A549 (cell line): ENCODE results near the gene ABHD2. TPM values are rescaled to one million over a fixed set of nuclear protein-coding genes. Genes with fewer than 3 reads are reported as not detected.

ENCODE experiments used
- ATAC-seq, 2 experiments: fragments of 200-7000 bp in 1 of 2; fragments of >200 bp in 1 of 2; cut with Nextera tagmentation in 1 of 2; cut with Tn5 transposase in 1 of 2; 3 replicates each; pipeline versions ENCODE4 v1.8.0 to v1.9.1; 2018 to 2020; ENCODE audit warnings: mild to moderate bottlenecking in 1 of 2, moderate library complexity in 1 of 2
- CTCF ChIA-PET: fragments of 300-600 bp; sonication (Branson Sonifier 250); formaldehyde crosslinking; extraction: SDS; loops from one replicate; lab custom pipeline; 2021; ENCODE audit warnings: antibody characterized with exemption, inconsistent platforms; lab: Yijun Ruan, JAX
- POLR2A ChIA-PET: fragments of 350-600 bp; formaldehyde crosslinking; extraction: SDS; loops from one replicate; lab custom pipeline; 2021; ENCODE audit warnings: antibody characterized with exemption, inconsistent platforms; lab: Yijun Ruan, JAX
- DNase-seq, 2 experiments: peaks; one replicate each; pipeline versions ENCODE4 v3.0.0 to v3.0.0-alpha.2; 2011 to 2016; ENCODE audit warnings: low read depth in 1 of 2, low spot score in 1 of 2
- FAIRE-seq: peaks from 2 replicates; lab custom pipeline; 2011; peaks lifted over from hg19 to GRCh38; lab: Jason Lieb, UNC
- H3K27ac ChIP-seq, 2 experiments: fragments of >200 bp; sonication (Bioruptor Twin); formaldehyde crosslinking; 3 replicates each; pipeline ENCODE4 v1.5.1; 2016 to 2017
- H3K4me1 ChIP-seq: fragments of >200 bp; sonication (Bioruptor Twin); formaldehyde crosslinking; 3 replicates; pipeline ENCODE4 v1.6.1; 2016
- H3K4me2 ChIP-seq: fragments of >200 bp; sonication (Bioruptor Twin); formaldehyde crosslinking; 3 replicates; pipeline ENCODE4 v1.6.1; 2016
- H3K4me3 ChIP-seq: fragments of >200 bp; sonication (Bioruptor Twin); formaldehyde crosslinking; 3 replicates; pipeline ENCODE4 v1.5.1; 2016
- H3K9me3 ChIP-seq: fragments of >200 bp; sonication (Bioruptor Twin); formaldehyde crosslinking; 3 replicates; pipeline ENCODE4 v1.6.1; 2016
- BHLHE40 ChIP-seq: IDR thresholded peaks from 2 replicates; pipeline ENCODE4 v1.6.1; 2012; ENCODE audit warnings: low read depth, low read length, inconsistent platforms
- CBX2 ChIP-seq: fragments of 200-600 bp; sonication (generic); IDR thresholded peaks from 2 replicates; pipeline ENCODE4 v1.6.1; 2016; ENCODE audit warnings: low read depth, mild to moderate bottlenecking, borderline replicate concordance
- CBX8 ChIP-seq: fragments of 200-600 bp; sonication (generic); IDR thresholded peaks from 2 replicates; pipeline ENCODE4 v1.6.1; 2016
- CHD2 ChIP-seq: fragments of 150-350 bp; IDR thresholded peaks from 2 replicates; pipeline ENCODE4 v1.6.1; 2014; ENCODE audit warnings: low read length; ENCODE audit not compliant: partially characterized antibody
- CHD4 ChIP-seq: fragments of 200-600 bp; sonication (generic); IDR thresholded peaks from 2 replicates; pipeline ENCODE4 v1.6.1; 2016; ENCODE audit warnings: antibody characterized with exemption, mild to moderate bottlenecking, borderline replicate concordance
- EHF ChIP-seq: fragments of 250-450 bp; sonication (Bioruptor Pico); IDR thresholded peaks from 2 replicates; pipeline ENCODE4 v1.5.0; 2020; ENCODE audit warnings: mild to moderate bottlenecking
- EHMT2 ChIP-seq: fragments of 200-600 bp; sonication (generic); IDR thresholded peaks from 2 replicates; pipeline ENCODE4 v1.6.1; 2016; ENCODE audit warnings: antibody characterized with exemption, low read depth, mild to moderate bottlenecking, moderate library complexity
- EP300 ChIP-seq, 2 experiments: fragments of >200 bp; sonication (Bioruptor Twin); formaldehyde crosslinking; IDR thresholded peaks; 2 replicates in 1 of 2; 3 replicates in 1 of 2; pipeline ENCODE4 v1.6.1; 2016 to 2017
- FOSB ChIP-seq: fragments of 250-450 bp; sonication (Bioruptor Pico); IDR thresholded peaks from 2 replicates; pipeline ENCODE4 v1.5.0; 2020; ENCODE audit warnings: mild to moderate bottlenecking, moderate library complexity
- GATA3 ChIP-seq: IDR thresholded peaks from 2 replicates; pipeline ENCODE4 v1.6.1; 2012; ENCODE audit warnings: borderline replicate concordance
- HEYL ChIP-seq: fragments of 250-450 bp; sonication (Bioruptor Pico); IDR thresholded peaks from 2 replicates; pipeline ENCODE4 v1.8.0; 2021; ENCODE audit warnings: mild to moderate bottlenecking, moderate library complexity
- HOXA7 ChIP-seq: fragments of 250-450 bp; sonication (Bioruptor Pico); IDR thresholded peaks from 2 replicates; pipeline ENCODE4 v1.5.0; 2020; ENCODE audit warnings: mild to moderate bottlenecking, moderate library complexity
- HOXB13 ChIP-seq: fragments of 250-450 bp; sonication (Bioruptor Pico); IDR thresholded peaks from 2 replicates; pipeline ENCODE4 v1.5.0; 2020; ENCODE audit warnings: low read depth, mild to moderate bottlenecking, moderate library complexity
- JUN ChIP-seq, 2 experiments: fragments of >200 bp; sonication (Bioruptor Twin); formaldehyde crosslinking; IDR thresholded peaks; 2 replicates in 1 of 2; 3 replicates in 1 of 2; pipeline ENCODE4 v1.6.1; 2016 to 2017
- KDM5A ChIP-seq: fragments of 200-600 bp; sonication (generic); IDR thresholded peaks from 2 replicates; pipeline ENCODE4 v1.6.1; 2016; ENCODE audit warnings: antibody characterized with exemption, mild to moderate bottlenecking
- MAFK ChIP-seq: fragments of 450-650 bp; IDR thresholded peaks from 2 replicates; pipeline ENCODE4 v1.6.1; 2014; ENCODE audit not compliant: partially characterized antibody
- MAZ ChIP-seq: fragments of 150-350 bp; IDR thresholded peaks from 2 replicates; pipeline ENCODE4 v1.6.1; 2014; ENCODE audit warnings: antibody characterized with exemption, low read depth, low read length, borderline replicate concordance
- NPAS2 ChIP-seq: fragments of 250-450 bp; sonication (Bioruptor Pico); IDR thresholded peaks from 2 replicates; pipeline ENCODE4 v1.8.0; 2022; ENCODE audit warnings: mild to moderate bottlenecking, moderate library complexity, borderline replicate concordance
- NR3C1 ChIP-seq: fragments of >200 bp; sonication (Bioruptor Twin); formaldehyde crosslinking; IDR thresholded peaks from 3 replicates; pipeline ENCODE4 v1.6.1; 2017
- PHF8 ChIP-seq: fragments of 200-600 bp; sonication (generic); IDR thresholded peaks from 2 replicates; pipeline ENCODE4 v1.6.1; 2016; ENCODE audit warnings: low read depth, mild to moderate bottlenecking, antibody characterized with exemption, moderate library complexity, borderline replicate concordance
- RAD21 ChIP-seq, 2 experiments: fragments of >200 bp in 1 of 2; sonication (Bioruptor Twin) in 1 of 2; formaldehyde crosslinking in 1 of 2; IDR thresholded peaks in 1 of 2; conservative IDR thresholded peaks in 1 of 2; 2 replicates in 1 of 2; 3 replicates in 1 of 2; pipeline ENCODE4 v1.6.1; 2012 to 2018; ENCODE audit warnings: inconsistent platforms in 1 of 2
- RARB ChIP-seq: fragments of 250-450 bp; sonication (Bioruptor Pico); IDR thresholded peaks from 2 replicates; pipeline ENCODE4 v1.8.0; 2021; ENCODE audit warnings: mild to moderate bottlenecking, moderate library complexity
- RNF2 ChIP-seq: fragments of 200-600 bp; sonication (generic); IDR thresholded peaks from 2 replicates; pipeline ENCODE4 v1.6.1; 2016; ENCODE audit warnings: low read depth, mild to moderate bottlenecking, antibody characterized with exemption, moderate library complexity, borderline replicate concordance
- TP53 ChIP-seq: fragments of 250-450 bp; sonication (Bioruptor Pico); IDR thresholded peaks from 2 replicates; pipeline ENCODE4 v1.5.0; 2021; ENCODE audit warnings: mild to moderate bottlenecking, moderate library complexity
- ZC3H11A ChIP-seq: fragments of 450-650 bp; IDR thresholded peaks from 2 replicates; pipeline ENCODE4 v1.6.1; 2014; ENCODE audit warnings: antibody characterized with exemption, mild to moderate bottlenecking
- ZFP36 ChIP-seq: fragments of 450-650 bp; IDR thresholded peaks from 2 replicates; pipeline ENCODE4 v1.6.1; 2014; ENCODE audit warnings: borderline replicate concordance; ENCODE audit not compliant: partially characterized antibody
- ZNF302 ChIP-seq: fragments of 250-450 bp; sonication (Bioruptor Pico); IDR thresholded peaks from 2 replicates; pipeline ENCODE4 v1.9.0; 2021; ENCODE audit warnings: inconsistent platforms, mild to moderate bottlenecking, moderate library complexity
- ZSCAN20 ChIP-seq: fragments of 250-450 bp; sonication (Bioruptor Pico); IDR thresholded peaks from 2 replicates; pipeline ENCODE4 v1.8.0; 2022; ENCODE audit warnings: mild to moderate bottlenecking, moderate library complexity
- WGBS: methylation state at CpG from one replicate; pipeline ENCODE4 v1.1.6; 2017; ENCODE audit errors: missing lambda C conversion rate; 5-methylcytosine and 5-hydroxymethylcytosine counted together
- polyA plus RNA-seq, 4 experiments: library from polyadenylated mRNA; depleted of rRNA in 3 of 4; stranded (reverse); fragments of >200 nt; fragmentation: RNase III in 1 of 4; extraction: RNeasy Plus Mini Kit Qiagen cat#74134 plus additional on column Dnase treatment in 1 of 4; gene quantifications; 2 replicates in 3 of 4; 3 replicates in 1 of 4; pipeline ENCODE4 v1.2.3, GENCODE V29; 2011 to 2017
- TF ChIP-seq, protein P1 (sequence below): fragments of 250-450 bp; sonication (Bioruptor Pico); IDR thresholded peaks from 2 replicates; pipeline ENCODE4 v1.5.0; 2021; ENCODE audit warnings: mild to moderate bottlenecking, moderate library complexity, borderline replicate concordance
- TF ChIP-seq, protein P2 (sequence below): fragments of 150-350 bp; IDR thresholded peaks from 2 replicates; pipeline ENCODE4 v1.6.1; 2014; ENCODE audit warnings: low read depth, mild to moderate bottlenecking, low read length
- TF ChIP-seq, protein P3 (sequence below): fragments of 200-600 bp; sonication (generic); IDR thresholded peaks from 2 replicates; pipeline ENCODE4 v1.6.1; 2016; ENCODE audit warnings: antibody characterized with exemption, mild to moderate bottlenecking, moderate library complexity
- TF ChIP-seq, protein P4 (sequence below): IDR thresholded peaks from 2 replicates; pipeline ENCODE4 v1.6.1; 2012

The ABHD2 gene
- polyA plus RNA-seq, 2 of the 4 experiments (the other 2 are of a cell fraction), result 36.2 to 63.3 TPM

DNA sequence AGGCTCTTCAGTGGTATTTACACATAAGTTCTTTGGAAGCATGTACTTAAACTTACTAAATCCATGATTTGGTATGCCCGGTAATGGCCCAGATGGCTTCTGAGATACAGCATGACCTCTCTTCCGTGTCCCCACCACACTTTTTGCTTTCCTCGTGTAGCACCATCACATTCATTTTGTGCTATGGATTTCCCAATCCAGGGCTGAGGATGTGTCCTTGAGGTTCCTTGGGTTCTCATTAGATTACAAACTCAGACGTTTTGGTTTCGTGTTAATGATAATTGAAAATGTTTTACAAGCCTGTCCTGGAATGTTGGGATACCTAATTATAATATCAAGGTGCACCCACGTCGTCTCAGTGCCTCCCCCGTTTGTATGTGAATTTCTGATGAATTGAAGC is 7.3 kb downstream of the ABHD2 start:
- ChIA-PET CTCF (interaction anchor here (4.8 to 12.9 kb wide), 4 partner anchors 22 to 36 kb away, joined by 41 to 187 read pairs (median 114); no protein-coding TSS in a partner anchor), POLR2A (no interaction called here)
- DNase-seq, result no peak
- Histone ChIP-seq H3K9me3 (no peaks in the 10 kb centered on the region), H3K4me2 (no peak overlapping the region), H3K4me3 (no peak overlapping the region), H3K4me1 (peaks cover 81% of the 10 kb centered on the region), H3K27ac (peak overlapping the region; percentile 40 to 88; a peak in 3 of 6 replicates)
- WGBS, result 83% methylated on average over 8 of the region's 8 CpGs
- TF ChIP-seq MAZ (no peak), GATA3 (no peak), HOXB13 (CRISPR knock-in tag) (no peak), FOSB (no peak), ZFP36 (no peak), CBX2 (no peak), CBX8 (no peak), EHF (no peak), CHD2 (no peak), EP300 (IDR thresholded peaks at IDR 0.05) (no peak), RAD21 (conservative IDR thresholded peaks at IDR 0.05 in 1 of 2, IDR thresholded peaks at IDR 0.05 in 1 of 2) (no peak), ZC3H11A (no peak), BHLHE40 (no peak), HEYL (CRISPR knock-in tag) (no peak), NPAS2 (CRISPR knock-in tag) (no peak), CHD4 (no peak), ZSCAN20 (CRISPR knock-in tag) (no peak), MAFK (no peak), TP53 (CRISPR knock-in tag) (no peak)
- TF ChIP-seq, protein P1, sequence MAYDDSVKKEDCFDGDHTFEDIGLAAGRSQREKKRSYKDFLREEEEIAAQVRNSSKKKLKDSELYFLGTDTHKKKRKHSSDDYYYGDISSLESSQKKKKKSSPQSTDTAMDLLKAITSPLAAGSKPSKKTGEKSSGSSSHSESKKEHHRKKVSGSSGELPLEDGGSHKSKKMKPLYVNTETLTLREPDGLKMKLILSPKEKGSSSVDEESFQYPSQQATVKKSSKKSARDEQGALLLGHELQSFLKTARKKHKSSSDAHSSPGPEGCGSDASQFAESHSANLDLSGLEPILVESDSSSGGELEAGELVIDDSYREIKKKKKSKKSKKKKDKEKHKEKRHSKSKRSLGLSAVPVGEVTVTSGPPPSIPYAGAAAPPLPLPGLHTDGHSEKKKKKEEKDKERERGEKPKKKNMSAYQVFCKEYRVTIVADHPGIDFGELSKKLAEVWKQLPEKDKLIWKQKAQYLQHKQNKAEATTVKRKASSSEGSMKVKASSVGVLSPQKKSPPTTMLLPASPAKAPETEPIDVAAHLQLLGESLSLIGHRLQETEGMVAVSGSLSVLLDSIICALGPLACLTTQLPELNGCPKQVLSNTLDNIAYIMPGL, result no peak
- no peak for ATAC-seq
- FAIRE-seq, result no peak

DNA sequence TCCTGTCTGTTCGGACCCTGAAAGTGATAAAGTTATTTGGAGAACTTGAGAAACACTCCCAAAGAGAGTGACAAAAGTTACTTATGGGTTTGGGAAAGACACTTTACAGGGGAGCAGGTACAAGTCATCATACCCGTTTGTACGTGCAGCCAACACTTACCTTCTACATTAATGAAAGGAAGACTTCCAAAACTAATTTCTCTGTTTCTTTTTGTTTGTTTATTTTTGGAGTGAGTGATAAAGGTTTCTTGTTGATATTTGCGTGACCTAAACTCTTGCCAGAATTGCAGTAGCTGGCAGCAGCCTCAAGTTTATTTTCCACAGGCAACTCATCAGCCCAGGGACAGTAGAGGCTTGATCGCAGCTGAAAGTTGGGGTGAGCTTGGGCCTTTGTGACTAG is 8.4 kb downstream of the ABHD2 start:
- CTCF ChIA-PET, result interaction anchor here (0.6 to 11.8 kb wide), 10 partner anchors 21 to 192 kb away, joined by 3 to 187 read pairs (median 10); no protein-coding TSS in a partner anchor
- ATAC-seq, result no peak
- POLR2A ChIA-PET, result interaction anchor here (0.6 to 1.1 kb wide), 3 partner anchors 9 to 134 kb away, joined by 3 to 7 read pairs (median 3); partner anchors contain the start of gene ABHD2
- Histone ChIP-seq H3K4me1 (peaks cover 84% of the 10 kb centered on the region), H3K4me3 (no peak overlapping the region), H3K4me2 (peak overlapping the region; percentile 57), H3K27ac (peak overlapping the region; percentile 56 to 88; a peak in 5 of 6 replicates), H3K9me3 (no peaks in the 10 kb centered on the region)
- DNase-seq, result no peak
- FAIRE-seq, result no peak
- WGBS, result 39% methylated on average over 5 of the region's 5 CpGs
- TF ChIP-seq, protein P2, sequence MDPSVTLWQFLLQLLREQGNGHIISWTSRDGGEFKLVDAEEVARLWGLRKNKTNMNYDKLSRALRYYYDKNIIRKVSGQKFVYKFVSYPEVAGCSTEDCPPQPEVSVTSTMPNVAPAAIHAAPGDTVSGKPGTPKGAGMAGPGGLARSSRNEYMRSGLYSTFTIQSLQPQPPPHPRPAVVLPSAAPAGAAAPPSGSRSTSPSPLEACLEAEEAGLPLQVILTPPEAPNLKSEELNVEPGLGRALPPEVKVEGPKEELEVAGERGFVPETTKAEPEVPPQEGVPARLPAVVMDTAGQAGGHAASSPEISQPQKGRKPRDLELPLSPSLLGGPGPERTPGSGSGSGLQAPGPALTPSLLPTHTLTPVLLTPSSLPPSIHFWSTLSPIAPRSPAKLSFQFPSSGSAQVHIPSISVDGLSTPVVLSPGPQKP, result no peak
- TF ChIP-seq EP300 (IDR thresholded peaks at IDR 0.05) (no peak), GATA3 (no peak), RARB (no peak), ZSCAN20 (CRISPR knock-in tag) (no peak), NR3C1 (no peak), RNF2 (no peak), ZNF302 (CRISPR knock-in tag) (no peak), KDM5A (no peak), JUN (IDR thresholded peaks at IDR 0.05) (no peak), ZC3H11A (no peak), PHF8 (no peak), HOXA7 (CRISPR knock-in tag) (no peak), NPAS2 (CRISPR knock-in tag) (no peak), EHMT2 (no peak), BHLHE40 (no peak)
- TF ChIP-seq, protein P3, sequence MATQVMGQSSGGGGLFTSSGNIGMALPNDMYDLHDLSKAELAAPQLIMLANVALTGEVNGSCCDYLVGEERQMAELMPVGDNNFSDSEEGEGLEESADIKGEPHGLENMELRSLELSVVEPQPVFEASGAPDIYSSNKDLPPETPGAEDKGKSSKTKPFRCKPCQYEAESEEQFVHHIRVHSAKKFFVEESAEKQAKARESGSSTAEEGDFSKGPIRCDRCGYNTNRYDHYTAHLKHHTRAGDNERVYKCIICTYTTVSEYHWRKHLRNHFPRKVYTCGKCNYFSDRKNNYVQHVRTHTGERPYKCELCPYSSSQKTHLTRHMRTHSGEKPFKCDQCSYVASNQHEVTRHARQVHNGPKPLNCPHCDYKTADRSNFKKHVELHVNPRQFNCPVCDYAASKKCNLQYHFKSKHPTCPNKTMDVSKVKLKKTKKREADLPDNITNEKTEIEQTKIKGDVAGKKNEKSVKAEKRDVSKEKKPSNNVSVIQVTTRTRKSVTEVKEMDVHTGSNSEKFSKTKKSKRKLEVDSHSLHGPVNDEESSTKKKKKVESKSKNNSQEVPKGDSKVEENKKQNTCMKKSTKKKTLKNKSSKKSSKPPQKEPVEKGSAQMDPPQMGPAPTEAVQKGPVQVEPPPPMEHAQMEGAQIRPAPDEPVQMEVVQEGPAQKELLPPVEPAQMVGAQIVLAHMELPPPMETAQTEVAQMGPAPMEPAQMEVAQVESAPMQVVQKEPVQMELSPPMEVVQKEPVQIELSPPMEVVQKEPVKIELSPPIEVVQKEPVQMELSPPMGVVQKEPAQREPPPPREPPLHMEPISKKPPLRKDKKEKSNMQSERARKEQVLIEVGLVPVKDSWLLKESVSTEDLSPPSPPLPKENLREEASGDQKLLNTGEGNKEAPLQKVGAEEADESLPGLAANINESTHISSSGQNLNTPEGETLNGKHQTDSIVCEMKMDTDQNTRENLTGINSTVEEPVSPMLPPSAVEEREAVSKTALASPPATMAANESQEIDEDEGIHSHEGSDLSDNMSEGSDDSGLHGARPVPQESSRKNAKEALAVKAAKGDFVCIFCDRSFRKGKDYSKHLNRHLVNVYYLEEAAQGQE, result no peak
- TF ChIP-seq, protein P4, sequence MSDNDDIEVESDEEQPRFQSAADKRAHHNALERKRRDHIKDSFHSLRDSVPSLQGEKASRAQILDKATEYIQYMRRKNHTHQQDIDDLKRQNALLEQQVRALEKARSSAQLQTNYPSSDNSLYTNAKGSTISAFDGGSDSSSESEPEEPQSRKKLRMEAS, result no peak
